HG02981 (cell line): ENCODE measurements around the gene BIN2.

Experiments used
- ATAC-seq: cut with Tn5 transposase; IDR thresholded peaks from one replicate; pipeline ENCODE4 v1.9.1; 2021; ENCODE audit warnings: mild to moderate bottlenecking, moderate library complexity; ENCODE audit not compliant: unreplicated experiment

BIN2 gene

DNA sequence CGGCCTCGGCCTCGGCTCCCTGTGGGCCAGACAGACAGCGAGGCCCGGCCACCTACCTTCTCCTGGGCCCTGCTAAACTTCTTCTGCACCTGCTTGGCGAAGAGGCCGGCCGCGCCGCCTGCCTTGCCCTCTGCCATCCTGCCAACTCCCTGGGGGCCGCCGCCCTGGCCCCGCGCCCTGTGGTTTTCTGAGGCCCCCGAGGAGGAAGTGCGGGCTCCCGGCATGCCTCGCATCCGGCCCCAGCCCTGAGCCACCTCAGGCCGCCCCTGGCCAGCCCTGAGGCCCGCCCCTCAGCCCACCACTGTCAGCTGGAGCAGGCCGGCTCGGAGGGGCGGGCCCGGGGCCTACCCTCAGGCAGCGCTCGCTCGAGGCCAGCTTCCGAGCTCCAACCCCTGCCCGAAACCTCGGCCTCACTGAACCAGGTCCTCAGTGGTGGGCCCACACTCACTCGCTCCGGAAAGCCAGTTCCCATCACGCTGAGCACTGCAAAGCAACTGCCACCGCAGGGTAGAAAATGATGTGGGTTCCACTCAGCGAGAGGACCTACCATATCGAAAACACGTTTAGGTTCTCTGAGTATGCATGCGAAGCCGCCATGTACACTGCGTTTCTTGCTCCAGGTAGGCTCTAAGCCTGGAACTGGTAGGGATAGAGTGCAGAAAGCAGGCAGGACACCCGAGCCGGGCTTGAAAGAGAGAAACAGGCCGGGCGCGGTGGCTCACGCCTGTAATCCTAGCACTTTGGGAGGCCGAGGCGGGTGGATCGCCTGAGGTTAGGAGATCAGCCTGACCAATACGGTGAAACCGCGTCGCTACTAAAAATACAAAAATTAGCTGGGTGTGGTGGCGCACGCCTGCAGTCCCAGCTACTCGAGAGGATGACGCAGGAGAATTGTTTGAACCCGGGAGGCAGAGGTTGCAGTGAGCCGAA is at the start of gene BIN2:
BIN2 (minus strand) TSS at position 209 of the 930 bp plus-strand sequence; CDS start at position 137, 72 bp downstream.
- peak; percentile 56 for ATAC-seq

DNA sequence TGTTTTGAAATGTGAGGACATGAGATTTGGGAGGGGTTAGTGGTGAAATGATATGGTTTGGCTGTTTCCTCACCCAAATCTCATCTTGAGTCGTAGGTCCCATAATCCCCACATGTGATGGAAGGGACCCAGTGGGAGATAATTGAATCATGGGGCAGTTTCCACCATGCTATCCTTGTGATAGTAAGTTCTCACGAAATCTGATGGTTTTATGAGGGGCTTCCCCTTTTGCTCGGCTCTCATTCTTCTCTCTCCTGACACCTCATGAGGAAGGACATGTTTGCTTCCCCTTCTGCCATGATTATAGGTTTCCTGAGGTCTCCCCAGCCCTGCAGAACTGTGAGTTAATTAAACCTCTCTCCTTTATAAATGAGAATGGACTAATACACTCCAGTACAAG is 49.2 kb upstream of the BIN2 start:
- no peak for ATAC-seq

DNA sequence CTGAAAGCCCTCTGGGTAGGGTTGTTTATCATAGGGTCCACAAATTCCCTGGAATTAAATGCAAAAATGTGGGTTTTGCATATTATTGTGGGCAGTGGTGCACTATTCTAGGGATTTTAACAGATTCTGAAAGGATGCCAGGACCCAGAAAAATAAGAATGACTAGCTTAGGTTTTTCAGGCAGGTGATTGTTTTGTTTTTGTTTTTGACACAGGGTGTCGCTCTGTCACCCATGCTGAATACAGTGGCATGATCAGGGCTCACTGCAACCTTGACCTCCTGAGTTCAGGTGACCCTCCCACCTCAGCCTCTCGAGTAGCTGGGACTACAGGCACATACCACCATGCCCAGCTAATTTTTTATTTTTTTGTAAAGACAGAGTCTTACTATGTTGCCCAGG is 48.0 kb upstream of the BIN2 start:
- ATAC-seq, result no peak

DNA sequence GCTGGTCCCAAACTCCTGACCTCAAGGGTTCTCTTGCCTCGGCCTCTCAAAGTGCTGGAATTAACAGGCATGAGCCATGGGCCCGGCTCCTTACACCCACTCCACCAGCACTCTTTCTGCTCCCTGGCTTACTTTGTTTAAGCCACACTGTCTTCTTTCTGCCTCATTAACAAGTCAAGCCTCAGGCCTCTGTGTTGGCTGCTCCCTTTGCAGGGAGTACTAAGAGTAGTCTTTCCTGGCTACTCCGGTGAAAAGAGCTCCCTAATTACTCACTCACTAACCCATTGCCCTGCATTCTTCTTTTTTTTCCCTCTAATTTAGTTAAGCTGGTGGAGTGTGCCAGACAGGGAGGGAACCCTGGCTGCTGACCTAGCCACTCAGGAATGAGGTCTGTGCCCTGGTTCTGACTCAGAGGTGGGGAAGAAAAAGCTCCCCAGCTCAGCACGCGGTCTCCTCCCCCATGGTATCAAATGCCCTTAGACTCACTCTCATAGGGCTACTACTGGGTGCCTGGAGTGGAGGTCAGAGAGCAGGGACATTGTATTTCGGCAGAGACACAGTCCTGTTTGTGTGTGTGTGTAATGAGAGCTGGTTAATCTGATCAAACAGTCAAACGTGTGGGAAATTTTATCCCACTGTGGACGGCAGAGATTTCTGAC is 47.5 kb upstream of the BIN2 start:
- no peak for ATAC-seq

DNA sequence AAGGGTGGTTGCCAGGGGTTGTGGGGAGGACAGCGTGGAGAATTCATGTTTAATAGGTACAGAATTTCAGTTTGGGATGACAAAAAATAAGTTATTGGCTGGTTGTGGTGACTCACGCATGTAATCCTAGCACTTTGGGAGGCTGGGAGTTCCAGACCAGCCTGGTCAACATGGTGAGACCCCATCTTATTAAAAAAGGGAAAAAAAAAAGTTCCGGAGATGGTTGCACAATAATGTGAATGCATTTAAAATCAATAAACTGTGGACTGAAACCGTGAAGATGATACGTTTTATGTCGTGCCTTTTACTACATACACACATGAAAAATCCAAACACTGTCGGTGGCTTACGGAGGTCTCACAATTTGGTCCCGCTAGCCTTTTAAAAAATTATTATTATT is 46.7 kb upstream of the BIN2 start:
- no peak for ATAC-seq

DNA sequence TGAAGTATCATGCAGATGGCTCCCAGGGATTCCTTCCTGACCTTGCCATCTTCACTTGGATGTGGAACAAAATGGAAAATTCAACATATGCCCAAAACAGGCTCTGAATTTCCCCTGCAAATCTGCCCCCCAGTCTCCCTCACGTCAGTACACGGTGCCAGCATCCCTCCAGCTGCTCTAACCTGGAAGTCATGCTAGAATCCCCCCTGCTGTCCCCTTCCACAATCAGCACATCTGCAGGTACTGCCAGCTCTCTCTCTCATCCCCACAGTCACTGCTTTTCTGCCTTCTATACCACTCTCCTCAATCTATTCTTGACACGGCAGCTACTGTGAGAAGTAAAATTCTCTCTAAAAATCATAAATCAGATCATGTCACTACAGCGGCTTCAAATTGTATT is 45.6 kb upstream of the BIN2 start:
- ATAC-seq, result no peak

DNA sequence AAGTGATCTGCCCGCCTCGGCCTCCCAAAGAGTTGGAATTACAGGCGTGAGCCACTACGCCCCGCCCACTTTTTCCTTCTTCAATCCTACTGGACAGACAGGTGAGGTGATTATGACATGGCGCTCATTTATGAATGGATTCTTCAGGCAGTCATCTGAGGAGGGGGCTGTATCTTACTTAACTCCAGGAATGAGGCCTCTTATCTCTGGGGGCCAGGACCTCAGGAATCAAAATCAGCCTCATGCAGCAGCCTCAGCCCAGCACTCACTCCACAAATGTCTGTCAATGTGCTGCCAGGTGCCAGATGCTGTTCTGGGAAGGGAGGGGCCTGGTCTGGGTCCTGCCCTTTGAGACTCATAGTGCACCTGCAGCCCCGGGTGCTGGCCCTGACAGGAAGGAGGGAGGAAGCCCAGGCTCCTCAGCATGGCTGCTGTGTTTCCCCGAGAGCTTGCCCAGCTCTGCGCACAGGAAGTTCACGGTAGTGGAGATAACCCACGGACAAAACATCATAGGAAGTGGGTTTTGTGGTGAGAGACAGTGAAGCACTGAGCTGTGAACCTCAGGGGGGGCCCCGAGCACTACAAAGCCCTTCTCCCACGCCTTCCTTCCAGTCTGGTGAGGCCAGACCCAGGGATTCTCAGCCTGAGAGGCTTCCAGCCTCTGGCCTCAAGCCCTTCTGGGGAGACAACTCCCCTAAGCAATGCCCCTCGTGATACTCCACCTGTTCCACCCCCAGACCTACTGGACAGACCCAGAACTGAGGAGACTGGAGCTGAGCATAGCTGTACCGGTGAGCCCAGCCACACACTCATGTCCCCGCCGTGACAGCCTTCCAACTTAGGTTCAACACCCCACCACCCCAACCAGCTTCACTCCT is 44.9 kb upstream of the BIN2 start:
- ATAC-seq, result peak; percentile 97

DNA sequence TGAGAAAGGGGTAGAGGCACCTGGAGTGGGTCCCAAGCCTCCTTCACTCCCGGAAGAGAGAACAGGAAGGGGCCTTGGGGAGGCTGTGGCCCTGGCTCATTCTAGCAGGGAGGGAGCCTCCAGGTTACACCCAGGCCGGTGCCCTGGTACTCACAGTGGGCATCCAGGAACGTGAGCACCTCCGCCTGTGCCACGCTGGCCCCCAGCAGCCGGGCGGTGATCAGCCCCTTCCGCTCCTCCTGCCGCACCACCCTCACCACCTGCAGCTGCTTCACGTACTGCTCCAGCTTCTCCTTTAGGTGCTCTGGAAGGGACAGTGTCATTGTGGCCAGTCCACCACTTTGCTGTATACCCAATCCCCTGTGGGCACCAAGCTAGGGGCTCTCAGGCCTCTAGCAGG is 41.3 kb upstream of the BIN2 start:
- no peak for ATAC-seq

DNA sequence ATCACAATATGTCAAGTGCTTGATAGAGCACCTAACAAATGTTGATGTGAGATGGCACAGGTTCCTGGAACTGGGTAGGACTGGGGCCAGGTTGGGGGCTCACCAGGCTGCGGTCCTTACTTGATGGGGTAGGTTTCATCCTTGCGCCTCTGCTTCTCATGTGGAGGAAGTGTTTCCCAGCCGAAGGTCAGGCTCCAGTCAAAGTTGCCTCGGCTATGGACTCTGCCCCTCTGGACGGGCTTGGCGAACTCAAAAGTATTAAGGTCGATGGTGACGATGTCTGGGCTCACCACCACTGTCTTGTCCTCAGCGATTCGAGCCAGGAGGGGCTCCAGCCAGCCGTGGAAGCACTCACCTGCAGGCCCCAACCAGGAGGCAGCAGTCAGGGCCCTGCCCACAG is 40.0 kb upstream of the BIN2 start:
- no peak for ATAC-seq

DNA sequence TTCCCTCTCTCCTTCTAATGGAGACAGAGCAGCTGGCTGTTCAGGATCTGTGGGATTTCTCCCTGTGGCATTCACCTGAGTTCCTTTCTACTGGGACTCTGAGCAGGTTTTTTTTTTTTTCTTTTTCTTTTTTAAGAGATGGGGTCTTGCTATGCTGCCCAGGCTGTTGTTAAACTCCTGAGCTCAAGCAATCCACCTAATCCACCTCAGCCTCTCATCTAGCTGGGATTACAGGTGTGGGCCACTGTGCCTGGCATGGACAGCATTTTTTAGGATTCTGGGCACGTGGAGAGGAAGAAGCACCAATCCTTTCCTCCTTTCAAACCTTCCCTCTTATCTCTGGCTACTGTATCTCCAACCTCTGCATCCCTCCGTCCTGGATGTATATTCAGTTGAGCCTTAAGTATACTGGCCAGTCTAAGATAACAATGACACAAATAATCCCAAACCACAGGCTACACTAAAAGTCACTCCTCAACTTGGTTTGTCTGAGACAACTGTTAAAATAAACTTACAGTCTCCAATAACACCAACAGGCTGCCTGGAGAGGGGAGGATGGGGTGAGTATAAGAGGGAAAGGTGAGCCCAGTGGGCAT is 38.9 kb upstream of the BIN2 start:
- no peak for ATAC-seq

DNA sequence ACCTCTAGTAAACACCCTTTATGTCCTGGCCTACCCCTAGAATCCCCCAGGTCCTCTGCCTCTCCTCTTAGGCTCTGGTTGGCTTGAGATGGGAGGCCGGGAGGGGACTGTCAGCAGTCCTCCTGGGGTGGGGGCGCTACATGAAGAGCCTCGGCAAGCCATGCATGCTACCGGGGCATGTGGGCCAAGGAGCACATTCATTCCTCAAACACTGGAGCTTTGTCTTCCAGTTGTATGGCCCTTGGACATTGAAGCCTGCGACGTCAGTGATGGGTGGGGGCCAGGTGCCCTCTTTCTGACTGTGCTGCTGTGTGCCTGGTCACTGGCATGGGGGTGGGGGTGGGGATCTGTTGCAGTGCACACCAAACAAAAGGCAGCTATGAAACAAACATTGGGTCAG is 38.3 kb upstream of the BIN2 start:
- no peak for ATAC-seq

DNA sequence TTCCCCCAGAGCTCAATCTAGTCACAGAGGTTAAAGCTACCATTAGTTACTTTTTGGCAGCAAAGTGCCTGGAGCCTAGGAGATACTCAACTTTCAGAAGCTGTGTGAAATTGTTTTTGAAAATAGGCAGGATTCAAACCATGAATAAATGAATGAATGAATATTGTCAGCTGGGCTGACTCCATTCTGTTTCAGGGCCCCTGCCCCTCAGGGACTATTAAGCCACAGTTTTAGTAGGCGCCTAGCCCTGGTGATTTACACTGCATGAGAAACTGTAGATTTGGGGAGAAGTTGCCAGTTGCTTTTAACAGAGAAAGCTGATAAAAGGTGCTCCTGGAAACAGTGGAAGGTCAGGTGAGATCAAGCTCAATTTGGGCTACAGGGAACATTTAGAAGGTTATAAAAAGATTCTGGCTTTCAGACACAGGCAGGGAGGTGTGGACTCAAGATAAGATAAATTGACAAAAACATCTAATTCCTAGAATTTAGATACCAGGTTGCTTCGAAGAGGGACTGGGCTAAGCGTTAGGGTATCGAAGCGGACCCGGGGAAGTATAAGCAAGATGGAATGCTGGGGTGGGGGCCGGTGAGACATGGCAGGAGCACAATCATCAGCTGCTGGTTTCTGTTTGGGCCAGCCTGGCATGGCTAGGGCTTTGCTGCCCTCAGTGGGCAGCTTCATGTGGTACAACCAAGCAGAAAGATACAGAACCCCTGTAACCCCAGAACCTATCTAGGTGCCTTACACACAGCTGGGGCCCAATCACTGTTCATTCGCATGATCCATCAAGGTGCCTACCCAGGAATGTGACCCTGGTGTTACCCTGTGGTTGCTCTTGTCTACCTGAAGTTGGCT is 37.4 kb upstream of the BIN2 start:
- no peak for ATAC-seq

DNA sequence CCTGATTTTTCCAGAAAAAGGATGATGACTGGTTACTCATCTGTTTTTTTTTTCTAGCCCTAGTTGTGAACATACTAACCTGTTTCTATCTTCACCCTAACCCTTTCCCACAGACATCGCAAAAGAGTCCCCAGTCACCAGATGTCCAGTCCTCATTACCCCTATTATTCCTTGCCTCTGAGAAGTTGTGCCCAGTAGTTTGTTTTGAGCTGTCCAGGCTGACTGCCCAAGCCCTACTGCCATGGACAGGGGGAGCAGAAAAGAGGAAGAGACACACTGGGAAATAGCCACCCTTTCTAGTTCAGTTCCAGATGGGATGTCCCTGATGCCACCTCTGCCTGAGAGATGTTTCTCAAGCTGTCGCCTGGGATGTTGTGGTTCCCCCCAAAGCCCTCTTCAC is 36.3 kb upstream of the BIN2 start:
- ATAC-seq, result no peak

DNA sequence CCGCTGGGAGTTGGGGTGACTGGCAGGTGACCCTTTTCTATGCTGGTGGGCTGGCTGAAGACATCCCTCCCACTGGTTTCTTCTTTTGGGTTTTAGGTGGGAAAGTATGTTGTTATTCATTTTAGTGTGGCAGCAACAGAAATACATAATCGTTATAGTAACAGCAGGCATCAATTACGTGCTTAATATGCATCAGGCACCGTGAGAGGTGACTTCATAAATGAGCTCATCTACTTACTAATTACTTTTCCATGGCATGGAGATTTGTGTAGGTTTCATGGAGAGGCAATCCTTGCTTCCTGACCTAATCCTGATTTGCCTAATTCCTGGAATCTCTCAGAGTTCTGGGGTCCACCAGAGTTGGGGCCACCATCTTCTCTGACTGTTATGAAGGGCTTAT is 35.9 kb upstream of the BIN2 start:
- no peak for ATAC-seq

DNA sequence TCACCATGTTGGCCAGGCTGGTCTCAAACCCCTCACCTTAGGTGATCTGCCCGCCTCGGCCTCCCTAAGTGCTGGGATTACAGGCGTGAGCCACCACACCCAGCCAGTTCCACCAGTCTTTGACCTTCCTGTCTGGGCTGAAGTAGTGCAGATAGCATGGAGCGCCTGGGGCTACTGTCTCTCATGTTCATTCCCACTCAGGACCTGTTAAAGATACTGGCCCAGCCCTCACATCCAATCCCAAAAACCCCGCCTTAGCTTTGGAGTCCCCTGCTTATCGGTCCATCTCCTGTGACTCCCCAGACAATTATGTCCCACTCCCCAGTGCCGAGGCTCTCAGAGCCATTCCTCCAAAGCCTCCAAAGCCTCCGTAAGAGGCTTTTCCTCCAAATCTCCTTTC is 34.5 kb upstream of the BIN2 start:
- no peak for ATAC-seq

DNA sequence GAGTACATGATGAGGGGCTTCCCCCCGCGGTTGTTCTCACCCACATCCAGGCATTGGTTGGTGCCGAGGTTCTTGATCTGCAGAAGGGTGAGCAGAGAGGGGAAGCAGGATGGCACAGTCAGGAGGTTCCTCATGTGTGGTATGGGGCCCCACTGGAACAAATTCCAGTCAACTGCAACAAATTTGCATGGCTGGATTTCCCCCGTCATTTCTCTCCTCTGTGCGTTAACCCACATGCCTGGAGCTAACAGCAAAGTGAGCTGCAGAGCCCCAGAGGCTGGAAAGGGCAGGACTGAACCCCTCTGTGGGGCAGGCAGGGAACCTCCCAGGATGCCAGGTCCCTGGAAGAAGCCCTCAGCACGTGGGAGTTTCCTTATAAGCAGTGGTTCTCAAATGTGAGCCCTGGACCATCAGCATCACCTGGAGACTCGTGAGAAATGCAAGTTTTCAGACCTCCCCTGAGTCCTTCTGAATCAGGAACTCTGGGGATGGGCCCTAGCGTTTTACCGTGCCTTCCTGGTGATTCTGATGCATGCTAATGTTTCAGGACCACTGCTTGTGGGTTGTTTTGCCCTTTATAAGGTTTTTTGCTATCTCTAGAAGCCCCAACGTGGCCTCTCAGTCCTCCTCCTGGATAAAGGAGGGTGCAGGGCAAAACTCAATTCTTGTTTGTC is 33.5 kb upstream of the BIN2 start:
- no peak for ATAC-seq

DNA sequence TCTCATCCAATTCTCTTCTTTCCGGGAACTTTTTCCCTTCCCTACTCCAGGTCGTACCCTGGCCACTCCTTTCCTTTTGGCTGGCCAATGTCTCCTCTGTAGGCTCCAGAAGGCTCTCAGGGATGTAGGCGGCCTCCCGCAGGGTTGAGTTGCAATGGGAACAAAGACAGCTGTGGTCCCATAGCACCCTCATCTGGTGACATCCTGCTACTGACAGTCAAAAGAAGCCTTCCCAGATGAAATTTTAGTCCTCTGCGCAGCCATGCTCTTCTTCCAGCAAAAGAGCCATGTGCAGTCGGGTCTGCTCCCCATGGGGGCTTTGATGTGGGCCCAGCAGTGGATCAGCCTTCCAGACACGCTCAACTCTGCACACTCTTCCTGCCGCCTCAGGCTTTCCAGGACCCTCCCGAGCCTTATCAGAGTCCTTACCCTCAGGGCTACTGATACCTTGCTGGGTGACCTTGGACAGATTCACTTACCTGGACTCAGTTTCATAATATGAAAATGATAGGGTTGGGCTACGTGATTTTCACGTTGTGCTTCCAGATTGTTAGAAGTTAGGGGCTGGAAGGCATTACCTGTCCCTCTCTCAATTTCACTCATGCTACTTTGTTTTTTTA is 28.0 kb upstream of the BIN2 start:
- ATAC-seq, result no peak

DNA sequence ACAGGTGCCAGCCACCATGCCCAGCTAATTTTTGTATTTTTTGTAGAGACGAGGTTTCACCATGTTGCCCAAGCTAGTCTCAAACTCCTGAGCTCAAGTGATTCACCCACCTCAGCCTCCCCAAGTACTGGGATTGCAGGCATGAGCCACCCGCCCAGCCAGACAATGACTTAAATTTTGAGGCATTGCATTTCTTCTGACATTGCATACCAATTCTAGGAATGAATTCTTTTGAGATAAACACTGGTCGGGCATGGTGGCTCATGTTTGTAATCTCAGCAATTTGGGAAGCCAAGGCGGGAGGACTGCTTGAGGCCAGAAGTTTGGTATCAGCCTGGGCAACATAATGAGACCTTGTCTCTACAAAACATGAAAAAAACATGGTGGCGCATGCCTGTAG is 25.1 kb upstream of the BIN2 start:
- ATAC-seq, result no peak

DNA sequence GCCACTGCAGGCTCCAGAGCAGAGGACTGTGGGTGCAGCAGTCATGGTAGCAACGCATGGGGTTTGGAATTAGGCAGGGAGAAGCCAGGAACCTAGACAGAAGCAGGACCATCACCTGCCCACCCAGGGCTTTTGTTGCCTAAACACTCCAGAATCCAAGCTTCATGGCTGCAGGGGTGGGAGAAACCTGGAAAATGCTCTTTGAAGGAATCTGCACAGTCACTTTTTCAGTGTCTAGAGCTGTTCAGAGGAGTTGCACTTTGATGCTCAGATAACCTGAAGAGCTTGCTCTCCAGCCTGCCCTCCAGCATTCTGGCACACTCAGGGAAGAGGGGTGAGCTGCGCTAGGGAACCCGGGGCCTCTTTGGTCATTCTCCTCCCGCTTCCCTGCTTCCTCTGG is 24.1 kb upstream of the BIN2 start:
- no peak for ATAC-seq
